NCI-H2196 (cell line): ENCODE results near the gene AWAT1.
A peak's percentile ranks its signal among the peaks of the same experiment; 100 is the strongest.
"Not testable (repeated sequence)": the region's sequence is repeated elsewhere in the genome, so short reads cannot be mapped to it uniquely, and the experiment has no call there.

Source experiments
- DNase-seq: peaks from one replicate; lab custom pipeline; 2025; ENCODE audit not compliant: unreplicated experiment; lab: John Stamatoyannopoulos, UW

Gene AWAT1

GRCh38 chrX:70260104-70260503, 25.6 kb downstream of the AWAT1 start, which contains the start of gene P2RY4:
TSS of gene P2RY4 (minus strand) at chrX:70260204. CDS start at chrX:70259624, 580 bp downstream.
- no peak for DNase-seq

- DNase-seq = peak; percentile 52
Measured at GRCh38 chrX:70262952-70263567, 28.6 kb downstream of the AWAT1 start.

- no peak for DNase-seq
Measured at GRCh38 chrX:70264784-70265183, 30.3 kb downstream of the AWAT1 start.

GRCh38 chrX:70268034-70268433, 33.6 kb downstream of the AWAT1 start, which contains the start of gene ARR3:
TSS of gene ARR3 (plus strand) at chrX:70268334. CDS start at chrX:70269386, 1,052 bp downstream.
- DNase-seq = no peak

- not testable (repeated sequence) for DNase-seq
Measured at GRCh38 chrX:70274029-70274428, 39.6 kb downstream of the AWAT1 start.

- no peak for DNase-seq
Measured at GRCh38 chrX:70279081-70279480, 44.6 kb downstream of the AWAT1 start.

- no peak for DNase-seq
Measured at GRCh38 chrX:70280573-70280972, 46.1 kb downstream of the AWAT1 start.

GRCh38 chrX:70281951-70282350, 47.5 kb downstream of the AWAT1 start, which contains the start of gene RAB41:
TSS of gene RAB41 (plus strand) at chrX:70282172. CDS start at chrX:70282218, 46 bp downstream.
- DNase-seq = no peak

- no peak for DNase-seq
Measured at GRCh38 chrX:70289168-70289792, 54.8 kb downstream of the AWAT1 start.
